ENCODE results near the gene DIP2C.
"Not testable (repeated sequence)": the region's sequence is repeated elsewhere in the genome, so short reads cannot be mapped to it uniquely, and the experiment has no call there.

The DIP2C gene

GRCh38 chr10:693506-693905 is 4.0 kb upstream of the DIP2C start:
- DNase-seq = no peak

- DNase-seq = no peak
These were observed 3.3 kb upstream of the DIP2C start for GRCh38 chr10:692682-693351.

GRCh38 chr10:691216-691615 is 1.7 kb upstream of the DIP2C start:
- DNase-seq = no peak

- DNase-seq = no peak
These were observed 1.1 kb upstream of the DIP2C start for GRCh38 chr10:690372-691161.

GRCh38 chr10:689121-689451 is 382 bp downstream of the DIP2C start:
- DNase-seq = no peak

- no peak for DNase-seq
These were observed 952 bp downstream of the DIP2C start for GRCh38 chr10:688312-689120.

- DNase-seq = no peak
These were observed 1.7 kb downstream of the DIP2C start for GRCh38 chr10:687583-688311.

GRCh38 chr10:686155-686931 is 3.1 kb downstream of the DIP2C start:
- no peak for DNase-seq

- no peak for DNase-seq
These were observed 3.9 kb downstream of the DIP2C start for GRCh38 chr10:685613-686012.

GRCh38 chr10:683448-684071 is 5.9 kb downstream of the DIP2C start:
- DNase-seq = no peak

GRCh38 chr10:682931-683447 is 6.5 kb downstream of the DIP2C start:
- DNase-seq = no peak

- no peak for DNase-seq
These were observed 7.7 kb downstream of the DIP2C start for GRCh38 chr10:681670-682318.

GRCh38 chr10:680745-681144 is 8.7 kb downstream of the DIP2C start:
- DNase-seq = no peak

GRCh38 chr10:680146-680545 is 9.3 kb downstream of the DIP2C start:
- DNase-seq = no peak

- DNase-seq = no peak
These were observed 9.9 kb downstream of the DIP2C start for GRCh38 chr10:679556-679955.

GRCh38 chr10:678662-679005 is 10.8 kb downstream of the DIP2C start:
- not testable (repeated sequence) for DNase-seq

- DNase-seq = no peak
These were observed 11.5 kb downstream of the DIP2C start for GRCh38 chr10:677750-678661.

GRCh38 chr10:677038-677437 is 12.4 kb downstream of the DIP2C start:
- DNase-seq = no peak

GRCh38 chr10:676178-676577 is 13.3 kb downstream of the DIP2C start:
- no peak for DNase-seq

GRCh38 chr10:675532-675931 is 13.9 kb downstream of the DIP2C start:
- no peak for DNase-seq
